H9 (cell line): ENCODE results near the gene FPR1. TPM values are rescaled to one million over a fixed set of nuclear protein-coding genes. Genes with fewer than 3 reads are reported as not detected.

Experiments used
- DNase-seq: peaks from one replicate; pipeline ENCODE4 v3.0.0-alpha.2; 2017
- H2AFZ ChIP-seq: one replicate; pipeline ENCODE4 v1.6.1; 2013; ENCODE audit warnings: mild to moderate bottlenecking, low read length, control low read depth, moderate library complexity
- H2AK5ac ChIP-seq: 2 replicates; pipeline ENCODE4 v1.6.1; 2013; ENCODE audit warnings: low read length, control low read depth, mixed read lengths; ENCODE audit not compliant: insufficient read length
- H2BK120ac ChIP-seq: one replicate; pipeline ENCODE4 v1.6.1; 2013; ENCODE audit warnings: low read depth, mild to moderate bottlenecking, low read length, control low read depth, inconsistent platforms; ENCODE audit not compliant: poor library complexity, severe bottlenecking
- H2BK12ac ChIP-seq: 2 replicates; pipeline ENCODE4 v1.6.1; 2013; ENCODE audit warnings: low read length, control low read depth, mixed read lengths, low read depth; ENCODE audit not compliant: insufficient read length
- H2BK15ac ChIP-seq: 2 replicates; pipeline ENCODE4 v1.6.1; 2013; ENCODE audit warnings: low read depth, low read length, control low read depth
- H2BK20ac ChIP-seq: one replicate; pipeline ENCODE4 v1.6.1; 2013; ENCODE audit warnings: low read depth, mild to moderate bottlenecking, low read length, control low read depth, inconsistent platforms; ENCODE audit not compliant: poor library complexity, severe bottlenecking
- H2BK5ac ChIP-seq: 2 replicates; pipeline ENCODE4 v1.6.1; 2013; ENCODE audit warnings: low read length, control low read depth, mixed read lengths; ENCODE audit not compliant: insufficient read length
- H3K14ac ChIP-seq: 2 replicates; pipeline ENCODE4 v1.6.1; 2013; ENCODE audit warnings: low read length, control low read depth; ENCODE audit not compliant: insufficient read depth
- H3K18ac ChIP-seq: 2 replicates; pipeline ENCODE4 v1.6.1; 2013; ENCODE audit warnings: low read depth, mild to moderate bottlenecking, mixed read lengths, low read length, control low read depth; ENCODE audit not compliant: insufficient read length
- H3K23ac ChIP-seq: 2 replicates; pipeline ENCODE4 v1.6.1; 2013; ENCODE audit warnings: low read length, control low read depth, mixed read lengths, low read depth; ENCODE audit not compliant: insufficient read length
- H3K23me2 ChIP-seq: 2 replicates; pipeline ENCODE4 v1.6.1; 2013; ENCODE audit warnings: low read depth, mild to moderate bottlenecking, mixed read lengths, low read length, control low read depth; ENCODE audit not compliant: insufficient read length, poor library complexity, severe bottlenecking
- H3K27ac ChIP-seq: 2 replicates; pipeline ENCODE4 v1.5.1; 2013; ENCODE audit warnings: low read length, control low read depth, mixed read lengths, low read depth; ENCODE audit not compliant: insufficient read length
- H3K27me3 ChIP-seq: 2 replicates; pipeline ENCODE4 v1.6.1; 2013; ENCODE audit warnings: low read length, control low read depth, inconsistent platforms; ENCODE audit not compliant: insufficient read depth
- H3K4ac ChIP-seq: 2 replicates; pipeline ENCODE4 v1.6.1; 2013; ENCODE audit warnings: low read depth, mild to moderate bottlenecking, control low read depth, inconsistent platforms, low read length, moderate library complexity
- H3K4me1 ChIP-seq: 2 replicates; pipeline ENCODE4 v1.6.1; 2013; ENCODE audit warnings: low read length, control low read depth, inconsistent platforms; ENCODE audit not compliant: insufficient read depth
- H3K4me2 ChIP-seq: 2 replicates; pipeline ENCODE4 v1.6.1; 2013; ENCODE audit warnings: low read length, control low read depth, mixed read lengths; ENCODE audit not compliant: insufficient read length, insufficient read depth
- H3K56ac ChIP-seq: 2 replicates; pipeline ENCODE4 v1.6.1; 2013; ENCODE audit warnings: low read depth, mild to moderate bottlenecking, mixed read lengths, low read length, control low read depth; ENCODE audit not compliant: insufficient read length
- H3K79me1 ChIP-seq: 2 replicates; pipeline ENCODE4 v1.6.1; 2013; ENCODE audit warnings: low read depth, mild to moderate bottlenecking, moderate library complexity, low read length, control low read depth, inconsistent platforms; ENCODE audit not compliant: insufficient read depth, poor library complexity, severe bottlenecking
- H3K79me2 ChIP-seq: 2 replicates; pipeline ENCODE4 v1.6.1; 2013; ENCODE audit warnings: low read length, control low read depth, inconsistent platforms; ENCODE audit not compliant: insufficient read depth
- H3K9ac ChIP-seq: 2 replicates; pipeline ENCODE4 v1.6.1; 2013; ENCODE audit warnings: low read length, control low read depth, mixed read lengths; ENCODE audit not compliant: insufficient read length; ENCODE audit errors: extremely low read depth
- H3K9me3 ChIP-seq: one replicate; pipeline ENCODE4 v1.6.1; 2013; ENCODE audit warnings: low read depth, low read length, inconsistent platforms; ENCODE audit not compliant: control insufficient read depth
- H3T11ph ChIP-seq: one replicate; pipeline ENCODE4 v1.6.1; 2013; ENCODE audit warnings: mild to moderate bottlenecking, low read length, control low read depth, inconsistent platforms
- H4K20me1 ChIP-seq: one replicate; pipeline ENCODE4 v1.6.1; 2013; ENCODE audit not compliant: control insufficient read depth, insufficient read length, insufficient read depth
- H4K5ac ChIP-seq: 2 replicates; pipeline ENCODE4 v1.6.1; 2013; ENCODE audit warnings: low read depth, mild to moderate bottlenecking, mixed read lengths, low read length, control low read depth; ENCODE audit not compliant: insufficient read length
- H4K8ac ChIP-seq: replicated peaks from 2 replicates; pipeline ENCODE4 v1.6.1; 2013; ENCODE audit warnings: low read length, control low read depth, mixed read lengths, low read depth; ENCODE audit not compliant: insufficient read length
- H4K91ac ChIP-seq: 2 replicates; pipeline ENCODE4 v1.6.1; 2013; ENCODE audit warnings: low read depth, mild to moderate bottlenecking, moderate library complexity, mixed read lengths, low read length, control low read depth; ENCODE audit not compliant: insufficient read length
- H3K27ac Mint-ChIP-seq, 3 experiments: 2 replicates in 2 of 3; 3 replicates in 1 of 3; pipeline ENCODE4 v1.8.0; 2020 to 2021; ENCODE audit warnings: mixed read lengths in 3 of 3, mild to moderate bottlenecking in 1 of 3, moderate library complexity in 1 of 3
- H3K27me3 Mint-ChIP-seq: 2 replicates; pipeline ENCODE4 v1.8.0; 2021; ENCODE audit warnings: low read depth, mild to moderate bottlenecking, moderate library complexity, mixed read lengths
- H3K36me3 Mint-ChIP-seq, 3 experiments: 2 replicates in 2 of 3; 3 replicates in 1 of 3; pipeline ENCODE4 v1.8.0; 2020 to 2021; ENCODE audit warnings: low read depth in 3 of 3, mixed read lengths in 3 of 3; ENCODE audit not compliant: insufficient read depth in 1 of 3
- H3K4me1 Mint-ChIP-seq, 2 experiments: 2 replicates each; pipeline ENCODE4 v1.8.0; 2020; ENCODE audit warnings: mixed read lengths in 2 of 2
- H3K4me3 Mint-ChIP-seq, 2 experiments: 2 replicates in 1 of 2; 3 replicates in 1 of 2; pipeline ENCODE4 v1.8.0; 2020 to 2021; ENCODE audit warnings: mild to moderate bottlenecking in 2 of 2, mixed read lengths in 2 of 2, moderate library complexity in 1 of 2
- H3K9me3 Mint-ChIP-seq, 2 experiments: 2 replicates in 1 of 2; 3 replicates in 1 of 2; pipeline ENCODE4 v1.8.0; 2020; ENCODE audit warnings: mild to moderate bottlenecking in 2 of 2, mixed read lengths in 2 of 2, moderate library complexity in 1 of 2
- CTCF ChIP-seq: fragments of 200-600 bp; sonication (generic); conservative IDR thresholded peaks from 3 replicates; pipeline ENCODE4 v1.8.0; 2021; ENCODE audit warnings: antibody characterized with exemption, mild to moderate bottlenecking
- WGBS: extraction: QIAGEN DNeasy Blood & Tissue Kit; methylation state at CpG from one replicate; pipeline ENCODE4 v1.1.7; 2013; ENCODE audit warnings: missing lambda C conversion rate, low lambda C conversion rate, mixed read lengths; ENCODE audit not compliant: insufficient read length; ENCODE audit errors: extremely low coverage; 5-methylcytosine and 5-hydroxymethylcytosine counted together
- total RNA-seq: library from RNA; stranded (reverse); gene quantifications from 2 replicates; pipeline ENCODE4 v1.2.1, GENCODE V29; 2021

The FPR1 gene
- total RNA-seq, 1 experiment from 2014 or later: not detected

GRCh38 chr19:51797480-51797879 is 45.8 kb upstream of the FPR1 start:
- H2BK120ac ChIP-seq: no peak overlapping the region
- no peaks in the 10 kb centered on the region for H3K79me1 ChIP-seq
- no peak overlapping the region for H3T11ph ChIP-seq
- no peaks in the 10 kb centered on the region for H3K79me2 ChIP-seq
- Mint-ChIP-seq H3K27ac (no peak overlapping the region), H3K36me3 (peaks cover 0 to 15% (median 8%) of the 10 kb centered on the region in 3 experiments; a peak in 3 of 7 replicates), H3K9me3 (peaks cover 82 to 90% of the 10 kb centered on the region in 2 experiments), H3K27me3 (peaks cover 9% of the 10 kb centered on the region), H3K4me1 (no peaks in the 10 kb centered on the region), H3K4me3 (no peak overlapping the region)
- no peak for TF ChIP-seq CTCF
- no peak overlapping the region for H4K5ac ChIP-seq
- no peak overlapping the region for H4K8ac ChIP-seq
- H3K9me3 ChIP-seq: no peaks in the 10 kb centered on the region
- no peaks in the 10 kb centered on the region for H3K23me2 ChIP-seq
- no peaks in the 10 kb centered on the region for H4K20me1 ChIP-seq
- no peak overlapping the region for H3K23ac ChIP-seq
- H3K4me1 ChIP-seq: no peaks in the 10 kb centered on the region
- no peak overlapping the region for H3K56ac ChIP-seq
- H2BK15ac ChIP-seq: no peak overlapping the region
- DNase-seq: no peak
- no peak overlapping the region for H2BK5ac ChIP-seq
- H2AK5ac ChIP-seq: no peak overlapping the region
- H4K91ac ChIP-seq: no peak overlapping the region
- H3K14ac ChIP-seq: no peak overlapping the region
- no peak overlapping the region for H3K18ac ChIP-seq
- H3K4me2 ChIP-seq: no peak overlapping the region
- no peak overlapping the region for H2BK12ac ChIP-seq
- no peaks in the 10 kb centered on the region for H3K27me3 ChIP-seq
- no CpG with 5 or more reads among the region's 5 CpGs for WGBS
- H2BK20ac ChIP-seq: no peak overlapping the region
- no peak overlapping the region for H3K27ac ChIP-seq
- H3K4ac ChIP-seq: no peak overlapping the region
- H3K9ac ChIP-seq: no peak overlapping the region
- H2AFZ ChIP-seq: no peak overlapping the region
